Stimulated activated CD8-positive, alpha-beta memory T cell treated with anti-CD3 and anti-CD28 coated beads, Interleukin-15, amount 100 ng/mL, for 4 hours (primary cell): ENCODE measurements around the gene OR12D3.
"Not testable (repeated sequence)": the region's sequence is repeated elsewhere in the genome, so short reads cannot be mapped to it uniquely, and the experiment has no call there.

ENCODE experiments used
- DNase-seq, 2 donors: peaks; one replicate each; pipeline ENCODE4 v3.0.0-alpha.2; 2020; ENCODE audit warnings: low read depth in 2 of 2

The OR12D3 gene, protein sequence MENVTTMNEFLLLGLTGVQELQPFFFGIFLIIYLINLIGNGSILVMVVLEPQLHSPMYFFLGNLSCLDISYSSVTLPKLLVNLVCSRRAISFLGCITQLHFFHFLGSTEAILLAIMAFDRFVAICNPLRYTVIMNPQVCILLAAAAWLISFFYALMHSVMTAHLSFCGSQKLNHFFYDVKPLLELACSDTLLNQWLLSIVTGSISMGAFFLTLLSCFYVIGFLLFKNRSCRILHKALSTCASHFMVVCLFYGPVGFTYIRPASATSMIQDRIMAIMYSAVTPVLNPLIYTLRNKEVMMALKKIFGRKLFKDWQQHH

DNA sequence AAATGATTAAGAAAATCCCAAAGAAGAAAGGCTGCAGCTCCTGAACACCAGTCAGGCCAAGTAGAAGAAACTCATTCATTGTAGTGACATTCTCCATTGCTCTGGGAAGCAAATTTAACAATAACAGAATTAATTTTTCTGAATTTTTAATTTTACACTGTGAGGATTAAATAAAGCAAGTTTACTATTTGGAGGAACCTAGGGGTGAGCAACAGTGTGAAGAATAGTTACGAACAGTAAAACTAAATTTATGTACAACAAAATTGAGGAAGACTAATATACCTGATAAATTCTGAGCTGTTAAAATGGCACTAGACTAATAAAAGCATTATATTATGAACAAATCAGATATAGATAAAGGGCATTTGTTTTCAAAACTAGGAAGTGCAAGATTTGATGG is at the start of gene OR12D3:
Gene OR12D3 (minus strand): TSS at position 101 of the 400 bp plus-strand sequence. CDS start 4 bp downstream, at position 97.
- no peak for DNase-seq

DNA sequence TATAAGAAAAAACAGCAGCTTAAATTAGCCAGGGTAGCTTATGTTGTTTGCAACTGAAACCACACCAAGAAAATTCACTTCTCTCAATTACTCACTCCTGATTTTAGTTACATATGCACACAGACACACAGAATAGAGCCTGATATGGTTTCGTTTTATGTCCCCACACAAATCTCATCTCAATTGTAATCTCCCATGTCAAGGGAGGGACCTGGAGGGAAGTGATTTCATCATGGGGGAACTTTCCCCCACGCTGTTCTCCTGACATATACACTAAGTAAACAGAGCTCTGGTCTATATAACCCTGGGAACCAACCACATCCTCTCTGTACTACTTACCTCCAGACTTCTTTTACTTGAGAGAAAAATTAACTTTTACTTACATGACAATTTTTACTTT is 49.5 kb upstream of the OR12D3 start:
- DNase-seq: no peak

DNA sequence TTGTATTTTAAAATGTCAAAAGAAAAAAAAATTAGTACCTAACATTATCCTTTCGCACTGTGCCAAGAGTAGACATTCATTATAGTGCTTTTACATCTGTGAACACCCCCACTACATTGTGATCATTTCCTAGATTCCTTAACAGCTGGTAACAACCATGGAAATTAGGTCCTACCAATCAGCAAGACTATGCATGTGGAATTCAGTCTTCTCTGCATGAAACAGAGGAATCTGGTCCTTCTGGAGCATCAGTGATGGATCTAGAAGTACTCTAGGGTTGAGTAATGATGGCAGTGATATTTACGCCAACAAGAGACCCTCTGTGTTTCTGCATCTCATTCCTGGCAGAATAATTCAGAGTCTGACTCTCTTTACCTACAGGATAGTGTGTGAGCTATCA is 49.1 kb upstream of the OR12D3 start:
- no peak for DNase-seq

DNA sequence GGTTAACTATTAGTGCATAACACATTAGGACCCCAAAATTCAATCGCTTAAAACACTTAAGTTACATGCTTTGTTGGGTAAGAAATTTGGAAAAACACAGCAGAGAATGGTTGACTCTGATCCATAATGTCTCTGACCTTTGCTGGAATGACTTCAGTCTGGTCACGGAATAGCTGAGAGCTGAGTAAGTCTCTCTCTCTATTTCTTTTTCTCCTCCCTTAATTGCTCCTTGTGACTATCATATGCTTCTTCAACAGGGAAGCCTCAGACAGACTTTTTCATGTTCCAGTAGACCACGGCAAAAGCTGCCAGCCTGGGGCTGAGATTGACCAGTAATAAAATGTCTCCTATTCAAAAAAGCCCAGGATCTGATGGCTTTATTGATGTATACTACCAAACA is 44.4 kb upstream of the OR12D3 start:
- DNase-seq: no peak

DNA sequence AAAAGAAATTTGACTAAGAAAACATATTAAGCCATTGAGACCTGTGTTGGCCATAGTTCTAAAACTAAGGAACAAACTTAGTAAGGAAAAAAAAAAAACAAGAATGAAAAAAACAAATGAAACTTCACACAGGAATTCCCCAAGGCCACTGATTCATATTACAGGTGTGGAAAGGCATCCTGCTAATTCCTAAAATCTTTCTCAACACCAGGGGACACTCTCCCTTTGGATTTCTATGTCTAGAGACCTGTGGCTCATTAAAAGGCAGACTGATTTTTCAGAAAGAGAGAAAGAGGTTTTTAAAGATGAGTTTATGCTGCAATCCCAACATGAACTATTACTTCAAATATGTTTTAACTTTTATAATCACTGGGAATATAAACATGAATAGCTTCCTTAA is 39.5 kb upstream of the OR12D3 start, which contains the start of gene OR12D1:
Gene OR12D1 (plus strand): TSS at position 341 of the 400 bp plus-strand sequence.
- no peak for DNase-seq

DNA sequence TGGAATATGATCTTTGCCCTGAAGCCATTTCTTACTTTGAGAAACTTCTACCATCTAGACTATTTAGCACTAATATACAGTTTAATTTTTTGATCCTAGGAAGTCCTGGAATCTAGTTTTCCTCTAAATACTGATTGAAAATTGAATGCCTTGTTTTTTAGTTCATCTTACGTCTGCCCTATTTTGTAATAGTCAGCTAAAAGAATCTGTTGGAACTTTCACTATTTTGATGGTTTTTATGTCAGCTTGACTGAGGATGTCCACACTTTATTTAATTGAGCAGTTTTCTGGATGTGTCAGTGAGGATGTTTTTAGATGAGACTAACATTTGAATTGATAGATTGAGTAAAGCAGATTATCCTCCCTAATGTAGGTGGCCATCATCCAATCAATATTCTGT is 28.7 kb upstream of the OR12D3 start:
- DNase-seq: no peak

DNA sequence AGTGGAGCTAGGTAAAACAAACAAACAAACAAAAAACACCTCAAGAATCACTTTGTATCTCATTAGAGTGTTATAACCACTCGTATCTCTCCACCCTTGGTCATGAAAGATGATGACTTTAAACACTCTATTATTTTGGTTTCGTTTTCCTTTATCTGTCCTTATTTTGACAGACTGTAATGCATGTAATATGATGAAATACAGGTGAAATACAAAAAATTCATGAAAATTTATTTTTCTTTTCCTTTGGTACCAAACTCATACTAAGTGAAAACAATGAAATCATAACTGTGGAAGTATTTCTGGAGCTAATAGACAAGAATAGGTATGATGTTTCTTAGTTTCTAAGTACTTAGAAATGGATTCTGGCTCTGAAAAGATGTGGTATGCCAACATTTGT is 24.4 kb upstream of the OR12D3 start:
- no peak for DNase-seq

DNA sequence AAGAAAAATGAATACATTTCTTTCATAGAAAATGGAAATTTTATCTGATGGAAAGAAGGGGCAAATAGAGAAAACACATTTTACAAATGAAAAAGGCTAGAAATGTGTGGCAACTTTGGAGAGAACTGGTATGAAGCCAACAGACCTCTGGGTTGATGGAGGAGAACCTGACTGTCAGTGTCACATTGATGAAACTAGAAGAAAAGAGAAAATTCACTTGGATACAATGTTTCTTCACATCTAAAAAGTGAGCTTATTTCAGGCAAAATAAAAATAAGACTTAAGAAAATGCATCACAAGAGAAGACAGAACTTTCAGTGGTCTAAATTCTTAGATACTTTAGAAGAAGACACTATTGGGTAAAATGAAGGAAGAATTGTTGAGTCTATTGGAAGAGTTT is 20.2 kb upstream of the OR12D3 start, which contains the start of gene OR12D2:
Gene OR12D2 (plus strand): TSS at position 301 of the 400 bp plus-strand sequence. CDS start 1,069 bp downstream, outside the sequence.
- DNase-seq: no peak

DNA sequence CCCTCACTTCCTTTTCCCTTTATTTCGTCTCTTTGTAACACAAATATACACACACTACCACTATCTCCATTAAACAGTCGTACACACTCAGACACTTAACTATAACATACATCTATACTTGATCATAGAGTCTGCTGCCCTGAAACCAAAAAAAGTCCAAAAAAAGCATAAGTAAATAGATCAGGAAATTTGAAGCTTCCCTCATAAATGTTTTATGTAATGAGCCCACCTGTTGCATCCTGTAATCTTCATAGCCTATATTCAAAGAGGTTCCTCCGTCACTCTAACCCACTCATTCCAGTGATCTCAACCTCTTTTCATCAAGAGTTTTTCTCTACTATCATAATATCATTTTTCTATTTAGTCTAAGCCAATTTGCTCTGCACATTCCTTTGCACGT is 13.4 kb upstream of the OR12D3 start:
- no peak for DNase-seq

DNA sequence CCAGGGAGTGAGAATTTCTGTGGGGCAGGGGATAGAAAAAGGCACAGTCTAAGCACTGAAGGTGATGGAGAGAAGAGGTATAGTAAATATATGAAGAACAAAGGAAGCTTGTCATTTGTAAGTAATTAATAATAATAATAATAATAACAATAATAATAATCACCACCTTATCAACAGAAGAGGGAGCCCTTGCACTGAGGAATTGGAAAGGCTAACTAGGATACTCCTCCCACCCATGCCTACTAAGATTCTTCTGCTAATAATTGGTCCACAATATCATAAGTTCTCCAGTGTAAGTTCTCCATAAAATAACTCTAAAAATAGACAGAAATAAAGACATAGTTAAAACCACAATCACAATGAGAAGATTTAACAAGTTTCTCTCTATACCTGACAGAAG is 912 bp upstream of the OR12D3 start:
- DNase-seq: no peak

DNA sequence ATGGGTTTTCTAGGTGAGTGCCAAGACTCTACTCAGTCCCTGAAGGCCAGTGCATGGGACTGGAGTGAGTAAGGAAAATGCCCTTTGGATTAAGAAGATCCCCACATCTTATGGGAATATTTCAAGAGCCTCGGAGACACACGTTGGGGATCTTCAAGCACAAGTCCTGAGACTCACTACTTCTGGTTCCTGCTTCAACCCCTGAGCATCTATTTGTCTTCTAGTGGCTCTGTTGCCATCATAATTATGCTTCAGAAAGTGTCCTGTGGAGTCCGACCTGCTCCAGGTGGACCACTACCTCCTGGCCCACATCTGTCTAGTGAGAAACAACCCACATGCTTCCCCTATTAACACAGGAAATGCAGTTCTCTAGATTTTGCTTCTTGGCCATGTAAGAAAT is 6.3 kb downstream of the OR12D3 start, which contains the start of gene OR5V1:
Gene OR5V1 (minus strand): TSS at position 101 of the 400 bp plus-strand sequence. CDS start 12,670 bp downstream, outside the sequence.
- no peak for DNase-seq

DNA sequence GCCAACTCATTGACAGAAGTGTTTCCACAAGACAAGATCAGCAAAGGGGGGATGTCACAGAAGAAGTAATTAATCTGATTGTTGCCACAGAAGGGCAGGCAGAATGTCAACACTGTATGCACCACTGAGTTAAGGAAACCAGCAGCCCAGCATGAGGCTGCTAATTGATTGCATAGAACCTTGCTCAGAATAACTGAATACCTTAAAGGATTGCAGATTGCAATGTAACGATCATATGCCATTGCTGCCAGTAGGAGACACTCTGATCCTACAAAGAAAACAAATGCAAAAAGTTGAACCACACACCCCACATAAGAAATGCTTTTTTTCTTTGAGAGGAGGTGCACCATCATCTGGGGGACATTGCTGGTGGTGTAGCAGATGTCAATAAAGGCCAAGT is 19.5 kb downstream of the OR12D3 start:
- DNase-seq: no peak

DNA sequence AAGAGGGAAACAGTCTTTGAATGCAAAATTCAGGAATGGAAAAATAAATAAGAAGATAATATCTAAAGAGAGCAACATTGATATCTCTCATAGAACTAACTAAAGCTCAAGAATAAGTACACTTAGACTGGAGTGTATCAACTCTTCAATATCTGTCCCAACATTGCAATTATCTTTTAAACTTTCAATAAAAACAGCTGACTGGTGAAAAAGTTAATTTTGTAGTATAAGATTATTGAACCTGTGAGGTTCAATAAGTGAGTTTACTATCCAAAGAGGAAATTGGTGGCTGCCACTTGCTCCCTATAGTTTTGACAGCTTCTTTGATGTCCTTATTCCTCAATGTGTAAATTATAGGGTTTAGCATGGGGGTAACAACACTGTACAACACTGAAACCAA is 20.1 kb downstream of the OR12D3 start:
- DNase-seq: no peak

DNA sequence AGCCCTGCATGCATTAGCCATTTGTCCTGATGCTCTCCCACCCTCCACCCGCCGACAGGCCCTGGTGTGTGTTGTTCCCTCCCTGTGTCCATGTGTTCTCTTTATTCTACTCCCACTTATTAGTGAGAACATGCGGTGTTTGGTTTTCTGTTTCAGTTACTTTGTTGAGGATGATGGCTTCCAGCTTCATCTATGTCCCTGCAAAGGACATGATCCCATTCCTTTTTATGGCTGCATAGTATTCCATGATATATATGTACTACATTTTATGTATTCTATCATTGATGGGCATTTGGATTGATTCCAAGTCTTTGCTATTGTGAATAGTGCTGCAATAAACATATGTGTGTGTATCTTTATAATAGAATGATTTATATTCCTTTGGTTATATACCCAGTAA is 25.7 kb downstream of the OR12D3 start:
- DNase-seq: not testable (repeated sequence)

DNA sequence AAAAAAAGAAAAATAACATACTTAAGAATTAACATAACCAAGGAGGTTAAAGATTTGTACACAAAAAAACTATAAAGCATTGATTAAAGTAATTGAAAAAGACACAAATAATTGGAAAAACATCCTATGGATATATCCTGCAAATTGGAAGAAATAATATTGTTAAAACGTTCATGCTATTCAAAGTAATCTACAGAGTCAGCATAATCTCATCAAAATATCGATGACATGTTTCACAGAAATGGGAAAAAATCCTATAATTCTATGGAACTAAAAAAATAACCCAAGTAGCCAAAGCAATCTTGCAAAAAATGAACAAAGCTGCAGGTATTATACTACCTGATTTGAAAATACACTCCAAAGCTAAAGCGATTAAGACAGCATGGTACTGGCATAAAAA is 29.7 kb downstream of the OR12D3 start:
- no peak for DNase-seq

DNA sequence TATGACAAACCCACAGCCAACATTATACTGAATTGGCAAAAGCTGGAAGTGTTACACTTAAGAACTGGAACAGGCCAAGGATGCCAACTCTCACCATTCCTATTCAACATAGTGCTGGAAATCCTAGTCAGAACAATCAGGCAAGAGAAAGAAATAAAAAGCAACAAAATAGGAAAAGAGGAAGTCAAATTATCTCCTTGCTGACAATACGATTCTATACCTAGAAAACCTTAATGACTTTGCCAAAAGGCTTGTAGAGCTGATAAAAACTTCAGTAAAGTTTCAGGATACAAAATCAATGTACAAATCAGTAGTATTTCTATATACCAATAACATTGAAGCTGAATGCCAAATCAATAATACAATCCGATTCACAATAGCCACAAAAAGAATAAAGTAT is 38.8 kb downstream of the OR12D3 start:
- no peak for DNase-seq

DNA sequence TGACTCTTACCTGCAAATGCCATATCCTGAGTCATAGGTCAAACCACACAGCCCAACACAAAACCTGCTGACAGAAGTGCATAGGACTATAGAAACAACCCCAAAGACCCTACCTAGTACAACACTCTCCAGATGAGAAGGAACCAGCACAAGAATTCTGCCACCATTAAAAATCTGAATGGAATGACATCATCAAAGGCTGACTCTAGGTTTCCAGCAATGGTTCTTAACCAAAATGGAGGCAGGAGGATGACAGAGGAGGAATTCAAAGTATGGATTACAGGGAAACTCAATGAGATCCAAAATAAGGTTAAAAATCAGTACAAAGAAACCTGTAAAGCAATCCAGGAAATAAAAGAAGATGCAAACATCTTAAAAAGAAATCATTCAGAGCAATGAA is 42.4 kb downstream of the OR12D3 start:
- DNase-seq: no peak

DNA sequence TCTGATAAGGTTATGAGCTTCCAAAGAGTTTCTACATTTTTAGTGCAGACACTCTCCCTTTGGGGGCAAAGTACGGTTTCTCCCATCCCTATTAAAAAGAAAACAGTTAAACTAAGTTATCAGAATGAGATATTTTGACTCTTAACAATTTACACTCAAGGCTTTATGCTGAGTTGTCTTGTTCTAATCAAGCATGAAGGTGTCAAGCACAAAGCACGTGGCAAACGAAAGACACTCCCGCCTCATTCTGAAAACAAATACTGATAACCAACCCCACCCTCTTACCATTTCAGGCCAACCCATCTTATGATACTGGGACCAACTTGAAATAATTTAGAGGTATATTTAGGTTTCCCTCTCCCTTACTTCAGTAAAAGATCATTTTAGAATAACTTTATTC is 49.3 kb downstream of the OR12D3 start:
- DNase-seq: no peak
